ENCODE measurements around the gene GRXCR2. TPM values are rescaled to one million over a fixed set of nuclear protein-coding genes. Genes with fewer than 3 reads are reported as not detected.
"Not testable (repeated sequence)": the region's sequence is repeated elsewhere in the genome, so short reads cannot be mapped to it uniquely, and the experiment has no call there.

The GRXCR2 gene
- total RNA-seq = not detected

- DNase-seq (ENCODE audit: low spot score) = no peak
- no peak for ATAC-seq
Measured at GRCh38 chr5:145872914-145873313, at the start of gene GRXCR2. Gene GRXCR2, minus strand, starts transcription at chr5:145873014. Its CDS starts 46 bp downstream, at chr5:145872968.

GRCh38 chr5:145922059-145922458 lies 49.2 kb upstream of the GRXCR2 start:
- ATAC-seq = peak; percentile 34
- DNase-seq (ENCODE audit: low spot score) = no peak

- no peak for DNase-seq (ENCODE audit: low spot score)
- no peak for ATAC-seq
Measured at GRCh38 chr5:145921211-145921610, 48.4 kb upstream of the GRXCR2 start.

GRCh38 chr5:145920542-145921210 lies 47.9 kb upstream of the GRXCR2 start:
- ATAC-seq (no peak), DNase-seq (ENCODE audit: low spot score) (no peak)

- DNase-seq (ENCODE audit: low spot score) (no peak), ATAC-seq (no peak)
Measured at GRCh38 chr5:145919413-145919812, 46.6 kb upstream of the GRXCR2 start.

- no peak for ATAC-seq
- DNase-seq (ENCODE audit: low spot score) = no peak
Measured at GRCh38 chr5:145918397-145918796, 45.6 kb upstream of the GRXCR2 start.

- DNase-seq (ENCODE audit: low spot score) = no peak
- no peak for ATAC-seq
Measured at GRCh38 chr5:145917288-145917687, 44.5 kb upstream of the GRXCR2 start.

GRCh38 chr5:145915970-145916638 lies 43.3 kb upstream of the GRXCR2 start:
- ATAC-seq = no peak
- no peak for DNase-seq (ENCODE audit: low spot score)

- DNase-seq (ENCODE audit: low spot score) (no peak), ATAC-seq (no peak)
Measured at GRCh38 chr5:145913701-145914100, 40.9 kb upstream of the GRXCR2 start.

- DNase-seq (ENCODE audit: low spot score) (no peak), ATAC-seq (peak; percentile 55)
Measured at GRCh38 chr5:145912594-145912993, 39.8 kb upstream of the GRXCR2 start.

- DNase-seq (ENCODE audit: low spot score) (peak; percentile 57), ATAC-seq (peak; percentile 96)
Measured at GRCh38 chr5:145912019-145912418, 39.2 kb upstream of the GRXCR2 start.

GRCh38 chr5:145911164-145911563 lies 38.4 kb upstream of the GRXCR2 start:
- DNase-seq (ENCODE audit: low spot score) = no peak
- ATAC-seq = no peak

GRCh38 chr5:145908206-145908960 lies 35.6 kb upstream of the GRXCR2 start:
- no peak for DNase-seq (ENCODE audit: low spot score)
- no peak for ATAC-seq

GRCh38 chr5:145906401-145906800 lies 33.6 kb upstream of the GRXCR2 start:
- no peak for DNase-seq (ENCODE audit: low spot score)
- no peak for ATAC-seq

- ATAC-seq (no peak), DNase-seq (ENCODE audit: low spot score) (no peak)
Measured at GRCh38 chr5:145904743-145905142, 31.9 kb upstream of the GRXCR2 start.

- no peak for DNase-seq (ENCODE audit: low spot score)
- no peak for ATAC-seq
Measured at GRCh38 chr5:145903867-145904266, 31.1 kb upstream of the GRXCR2 start.

GRCh38 chr5:145903113-145903512 lies 30.3 kb upstream of the GRXCR2 start:
- ATAC-seq = no peak
- no peak for DNase-seq (ENCODE audit: low spot score)

GRCh38 chr5:145902421-145902820 lies 29.6 kb upstream of the GRXCR2 start:
- DNase-seq (ENCODE audit: low spot score) (no peak), ATAC-seq (no peak)

- ATAC-seq (no peak), DNase-seq (ENCODE audit: low spot score) (no peak)
Measured at GRCh38 chr5:145898171-145898570, 25.4 kb upstream of the GRXCR2 start.

GRCh38 chr5:145891378-145891777 lies 18.6 kb upstream of the GRXCR2 start:
- not testable (repeated sequence) for DNase-seq (ENCODE audit: low spot score); ATAC-seq

- DNase-seq (ENCODE audit: low spot score) (no peak), ATAC-seq (no peak)
Measured at GRCh38 chr5:145889611-145890010, 16.8 kb upstream of the GRXCR2 start.

Data from left lobe of liver (tissue), 2 donors.